ENCODE measurements around the gene SOX15. TPM values are rescaled to one million over a fixed set of nuclear protein-coding genes. Genes with fewer than 3 reads are reported as not detected.
"Not testable (repeated sequence)": the region's sequence is repeated elsewhere in the genome, so short reads cannot be mapped to it uniquely, and the experiment has no call there.

SOX15 gene
- total RNA-seq, 1 donor, result 0.52 TPM

GRCh38 chr17:7615265-7615747 lies 25.4 kb upstream of the SOX15 start:
- H3K4me3 ChIP-seq (ENCODE audit: low read length), result peak overlapping the region; percentile 71
- no peaks in the 10 kb centered on the region for H3K27me3 ChIP-seq (ENCODE audit: insufficient read depth, low read length)
- H3K4me1 ChIP-seq (ENCODE audit: insufficient read depth, low read length), result peaks cover 38% of the 10 kb centered on the region
- H3K9me3 ChIP-seq (ENCODE audit: low read depth, low read length), result no peaks in the 10 kb centered on the region

DNA sequence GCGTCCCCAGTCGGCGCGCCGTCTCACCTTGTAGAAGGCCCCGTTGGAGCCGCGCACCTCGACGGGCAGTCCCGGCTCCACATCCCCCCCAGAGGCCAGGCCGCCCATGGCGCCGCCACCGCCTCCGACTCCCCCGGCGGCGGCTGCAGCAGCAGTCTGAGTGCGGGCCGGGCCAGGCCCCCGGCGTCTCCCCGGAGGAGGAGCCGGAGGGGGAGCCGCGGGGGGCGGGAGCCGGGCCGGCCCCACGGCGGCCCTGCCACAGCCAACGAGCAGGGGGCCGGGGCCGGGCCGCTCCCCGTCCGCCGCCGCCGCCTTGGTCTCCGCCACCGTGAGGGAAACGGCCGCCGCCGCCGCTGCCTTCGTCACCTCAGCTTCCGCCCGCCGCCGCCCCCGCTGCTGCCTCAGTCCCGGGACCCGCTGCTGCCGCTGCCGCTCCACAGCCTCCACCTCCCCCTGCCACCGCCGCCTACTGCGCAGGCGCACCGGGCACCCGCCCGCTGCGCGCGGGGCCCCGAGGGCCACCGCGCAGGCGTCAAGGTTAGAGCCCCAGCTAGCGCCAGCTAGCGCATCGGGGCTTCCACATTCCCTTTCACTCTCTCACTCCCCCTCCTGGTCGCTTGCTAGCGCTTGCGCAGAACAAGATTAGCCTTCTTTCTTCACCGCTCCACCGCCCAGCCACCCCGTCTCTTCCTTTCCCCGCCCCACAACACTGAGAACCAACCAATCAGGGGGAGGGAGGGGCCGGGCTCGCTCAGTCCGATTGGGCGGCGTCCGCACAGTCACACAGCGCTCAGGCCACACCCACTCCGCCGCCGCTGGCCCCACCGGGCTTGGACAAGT lies 24.8 kb upstream of the SOX15 start, which contains the start of gene FXR2:
FXR2 (minus strand) TSS at position 473 of the 840 bp plus-strand sequence; CDS start at position 108, 365 bp downstream.
- no peaks in the 10 kb centered on the region for H3K9me3 ChIP-seq (ENCODE audit: low read depth, low read length)
- H3K27me3 ChIP-seq (ENCODE audit: insufficient read depth, low read length), result no peaks in the 10 kb centered on the region
- H3K4me1 ChIP-seq (ENCODE audit: insufficient read depth, low read length), result peaks cover 38% of the 10 kb centered on the region
- H3K4me3 ChIP-seq (ENCODE audit: low read length), result peak within 1 kb of the TSS; percentile 71

DNA sequence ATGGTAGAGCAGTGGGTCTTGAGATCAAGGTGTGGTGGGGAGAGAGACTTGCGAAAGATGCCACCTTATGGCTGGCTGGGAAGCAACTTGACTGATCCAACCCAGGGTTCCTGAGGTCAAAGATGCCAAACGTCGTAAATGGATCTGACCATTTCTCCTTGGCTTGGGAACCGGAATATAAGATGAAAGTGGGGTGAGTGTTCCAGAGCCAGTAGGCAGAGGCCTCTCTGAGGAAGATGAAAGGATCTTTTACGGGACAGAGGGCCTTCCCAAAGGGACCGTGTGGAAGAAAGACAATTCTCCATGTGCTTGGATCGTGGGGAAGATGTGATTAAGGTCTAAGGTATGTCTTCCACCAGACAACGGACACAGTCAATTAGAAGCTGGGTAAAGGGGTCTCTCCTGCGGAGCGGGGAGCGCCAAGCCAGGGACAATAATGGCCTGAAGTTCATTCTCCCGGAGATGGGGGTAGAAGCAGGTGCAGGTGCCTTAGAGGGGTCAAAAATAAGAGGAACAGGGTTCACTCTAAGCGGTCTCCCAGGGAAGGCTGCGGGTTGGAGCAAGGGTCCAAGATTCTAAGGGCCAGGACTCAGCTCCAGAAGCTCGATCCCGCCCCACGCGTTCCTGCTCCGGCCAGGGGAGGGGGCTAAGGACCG lies 24.0 kb upstream of the SOX15 start:
- H3K9me3 ChIP-seq (ENCODE audit: low read depth, low read length), result no peaks in the 10 kb centered on the region
- peaks cover 38% of the 10 kb centered on the region for H3K4me1 ChIP-seq (ENCODE audit: insufficient read depth, low read length)
- no peaks in the 10 kb centered on the region for H3K27me3 ChIP-seq (ENCODE audit: insufficient read depth, low read length)
- peak overlapping the region; percentile 71 for H3K4me3 ChIP-seq (ENCODE audit: low read length)

GRCh38 chr17:7612294-7612640 lies 22.4 kb upstream of the SOX15 start:
- Histone ChIP-seq H3K9me3 (ENCODE audit: low read depth, low read length) (no peaks in the 10 kb centered on the region), H3K4me3 (ENCODE audit: low read length) (no peak overlapping the region), H3K4me1 (ENCODE audit: insufficient read depth, low read length) (peaks cover 38% of the 10 kb centered on the region), H3K27me3 (ENCODE audit: insufficient read depth, low read length) (no peaks in the 10 kb centered on the region)

- no peaks in the 10 kb centered on the region for H3K9me3 ChIP-seq (ENCODE audit: low read depth, low read length)
- no peak overlapping the region for H3K4me3 ChIP-seq (ENCODE audit: low read length)
- H3K4me1 ChIP-seq (ENCODE audit: insufficient read depth, low read length), result peaks cover 38% of the 10 kb centered on the region
- H3K27me3 ChIP-seq (ENCODE audit: insufficient read depth, low read length), result no peaks in the 10 kb centered on the region
Measured at GRCh38 chr17:7611635-7612293, 21.9 kb upstream of the SOX15 start.

DNA sequence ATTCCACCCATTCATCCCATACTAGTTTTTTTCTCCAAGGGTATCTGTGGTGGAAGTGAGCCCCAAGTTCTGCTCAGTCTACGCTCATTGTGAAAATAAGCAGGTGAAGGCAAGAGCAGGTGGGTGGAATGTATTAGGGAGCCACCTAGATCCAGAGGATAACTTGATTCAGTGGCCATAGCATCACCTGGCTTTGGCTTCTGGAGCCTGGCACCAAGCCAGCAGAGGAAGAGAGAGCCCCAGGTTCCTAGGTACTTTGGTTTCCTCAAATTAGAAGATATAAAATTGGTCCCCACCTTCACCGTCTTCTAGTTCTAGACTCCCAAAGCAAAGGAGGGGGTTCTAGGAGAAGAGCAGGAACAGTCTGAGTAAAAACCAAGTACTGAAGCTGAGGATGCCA lies 20.7 kb upstream of the SOX15 start:
- no peak overlapping the region for H3K4me3 ChIP-seq (ENCODE audit: low read length)
- H3K9me3 ChIP-seq (ENCODE audit: low read depth, low read length), result no peaks in the 10 kb centered on the region
- peaks cover 37% of the 10 kb centered on the region for H3K4me1 ChIP-seq (ENCODE audit: insufficient read depth, low read length)

DNA sequence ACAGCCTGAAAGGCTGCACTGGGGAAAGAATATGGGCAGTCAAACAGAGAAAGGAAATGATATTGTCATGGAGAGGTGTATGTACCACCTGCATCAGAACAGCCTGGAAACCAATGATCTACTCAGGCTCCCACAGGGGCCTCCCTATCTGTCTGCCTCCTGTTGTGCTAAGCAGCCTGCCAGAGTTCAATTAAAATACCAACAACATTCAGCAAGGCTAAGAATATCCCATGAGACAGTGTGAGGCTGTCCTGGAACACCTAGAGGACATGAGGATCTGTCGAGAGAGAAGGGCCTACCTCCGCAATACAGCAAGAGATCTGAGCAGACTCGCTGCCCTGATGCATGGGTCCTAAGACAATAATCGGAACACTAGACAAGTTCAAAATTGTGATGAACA lies 16.4 kb upstream of the SOX15 start:
- H3K27me3 ChIP-seq (ENCODE audit: insufficient read depth, low read length), result no peaks in the 10 kb centered on the region
- H3K4me1 ChIP-seq (ENCODE audit: insufficient read depth, low read length), result peaks cover 3% of the 10 kb centered on the region
- H3K9me3 ChIP-seq (ENCODE audit: low read depth, low read length), result no peaks in the 10 kb centered on the region
- H3K4me3 ChIP-seq (ENCODE audit: low read length), result no peak overlapping the region

More for the DNA sequence above, 20.7 kb upstream of the SOX15 start:
- no peaks in the 10 kb centered on the region for H3K27me3 ChIP-seq (ENCODE audit: insufficient read depth, low read length)

DNA sequence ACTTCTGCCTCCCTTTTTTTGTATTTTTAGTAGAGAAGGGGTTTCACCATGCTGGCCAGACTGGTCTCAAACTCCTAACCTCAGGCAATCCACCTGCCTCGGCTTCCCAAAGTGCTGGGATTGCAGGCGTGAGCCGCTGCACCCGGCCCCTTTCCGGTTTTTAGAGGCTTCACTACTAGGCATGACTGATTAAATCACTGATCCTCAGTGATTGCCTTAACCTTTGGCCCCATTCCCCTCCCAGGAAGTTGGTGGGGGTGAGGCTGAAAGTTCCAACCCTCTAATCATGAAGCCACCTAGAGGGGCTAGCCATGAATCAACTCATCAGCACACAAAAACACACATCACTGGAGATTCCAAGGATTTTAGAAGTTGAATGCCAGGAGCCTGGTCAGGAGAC lies 7.7 kb upstream of the SOX15 start:
- not testable (repeated sequence) for H3K27me3 ChIP-seq (ENCODE audit: insufficient read depth, low read length); H3K9me3 ChIP-seq (ENCODE audit: low read depth, low read length); H3K4me1 ChIP-seq (ENCODE audit: insufficient read depth, low read length); H3K4me3 ChIP-seq (ENCODE audit: low read length)

DNA sequence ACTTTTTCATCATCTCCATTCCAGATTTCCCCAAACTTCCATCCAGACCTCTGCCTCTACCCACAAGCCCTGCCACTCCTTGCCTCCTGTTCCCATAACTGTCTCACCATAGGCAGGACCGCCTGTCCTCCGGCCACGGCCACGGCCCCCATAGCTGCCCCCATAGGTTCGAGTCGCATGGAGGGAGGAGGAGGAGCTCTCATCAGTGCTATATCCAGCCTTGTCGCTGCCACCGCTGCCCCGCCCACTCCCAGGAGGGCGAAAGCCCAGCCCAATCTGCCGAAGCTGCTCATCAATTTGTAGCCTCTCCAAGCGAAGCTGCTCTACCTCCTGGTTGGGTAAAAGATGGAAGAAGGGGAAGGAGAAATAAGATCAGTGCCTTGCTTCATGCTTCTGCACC lies 3.4 kb upstream of the SOX15 start:
- no peaks in the 10 kb centered on the region for H3K27me3 ChIP-seq (ENCODE audit: insufficient read depth, low read length)
- no peak overlapping the region for H3K4me3 ChIP-seq (ENCODE audit: low read length)
- peaks cover 14% of the 10 kb centered on the region for H3K4me1 ChIP-seq (ENCODE audit: insufficient read depth, low read length)
- no peaks in the 10 kb centered on the region for H3K9me3 ChIP-seq (ENCODE audit: low read depth, low read length)

DNA sequence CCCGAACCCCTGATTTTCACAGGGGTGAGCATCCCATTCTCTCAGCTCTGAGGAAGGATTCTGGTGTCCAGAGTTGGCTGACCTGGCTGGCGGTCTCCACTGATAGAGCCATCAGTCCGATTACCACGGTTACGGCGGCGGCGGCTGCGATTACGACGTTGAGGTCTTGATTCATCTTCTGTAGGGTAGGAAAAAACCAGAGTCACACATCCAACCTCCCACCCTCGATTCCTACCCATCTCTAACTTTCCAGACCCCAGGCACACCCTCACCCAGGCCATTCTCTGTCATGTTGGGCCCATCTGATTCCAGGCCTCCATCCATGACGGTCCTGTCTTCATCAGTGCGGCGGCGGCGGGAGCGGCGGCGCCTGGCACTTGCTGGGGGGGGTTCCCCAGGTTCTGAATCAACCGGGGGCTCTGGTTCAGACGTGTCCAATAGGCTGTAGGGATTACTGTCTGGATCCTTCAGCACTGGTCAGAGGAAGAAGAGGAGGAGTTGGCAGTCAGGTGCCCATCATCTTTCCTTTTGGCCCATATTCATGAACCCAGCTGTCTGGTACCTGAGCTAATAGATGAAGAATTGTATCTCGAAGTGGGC lies 2.6 kb upstream of the SOX15 start:
- no peaks in the 10 kb centered on the region for H3K9me3 ChIP-seq (ENCODE audit: low read depth, low read length)
- no peaks in the 10 kb centered on the region for H3K27me3 ChIP-seq (ENCODE audit: insufficient read depth, low read length)
- H3K4me3 ChIP-seq (ENCODE audit: low read length), result no peak overlapping the region
- peaks cover 22% of the 10 kb centered on the region for H3K4me1 ChIP-seq (ENCODE audit: insufficient read depth, low read length)

DNA sequence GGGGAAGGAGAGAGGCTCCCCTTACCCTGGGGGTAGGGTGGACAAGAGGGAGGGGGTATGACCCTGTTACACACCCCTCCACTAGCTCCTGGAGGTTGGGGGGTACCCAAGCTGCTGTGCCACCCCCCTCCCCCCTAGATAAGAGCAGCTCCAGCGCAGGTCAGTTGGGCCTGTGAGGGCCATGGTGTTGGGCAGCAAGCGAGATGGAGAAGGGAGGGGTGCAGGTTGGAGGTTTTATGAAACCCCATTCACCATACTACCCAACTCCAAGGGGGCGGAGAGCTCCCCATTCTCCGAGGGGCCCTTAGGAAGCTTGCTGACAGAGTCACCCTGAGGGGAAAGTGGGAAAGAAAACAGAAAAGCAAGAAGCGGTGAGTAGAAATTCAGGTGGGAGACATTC lies 1.7 kb upstream of the SOX15 start:
- H3K9me3 ChIP-seq (ENCODE audit: low read depth, low read length), result no peaks in the 10 kb centered on the region

GRCh38 chr17:7590743-7591142 lies 849 bp upstream of the SOX15 start:
- Histone ChIP-seq H3K4me1 (ENCODE audit: insufficient read depth, low read length) (peaks cover 31% of the 10 kb centered on the region), H3K9me3 (ENCODE audit: low read depth, low read length) (no peaks in the 10 kb centered on the region), H3K4me3 (ENCODE audit: low read length) (no peak overlapping the region), H3K27me3 (ENCODE audit: insufficient read depth, low read length) (no peaks in the 10 kb centered on the region)

More for the DNA sequence above, 1.7 kb upstream of the SOX15 start:
- peaks cover 30% of the 10 kb centered on the region for H3K4me1 ChIP-seq (ENCODE audit: insufficient read depth, low read length)
- H3K27me3 ChIP-seq (ENCODE audit: insufficient read depth, low read length), result no peaks in the 10 kb centered on the region
- H3K4me3 ChIP-seq (ENCODE audit: low read length), result no peak overlapping the region

GRCh38 chr17:7589204-7589868 lies 558 bp downstream of the SOX15 start:
- Histone ChIP-seq H3K9me3 (ENCODE audit: low read depth, low read length) (no peaks in the 10 kb centered on the region), H3K4me3 (ENCODE audit: low read length) (no peak overlapping the region)

DNA sequence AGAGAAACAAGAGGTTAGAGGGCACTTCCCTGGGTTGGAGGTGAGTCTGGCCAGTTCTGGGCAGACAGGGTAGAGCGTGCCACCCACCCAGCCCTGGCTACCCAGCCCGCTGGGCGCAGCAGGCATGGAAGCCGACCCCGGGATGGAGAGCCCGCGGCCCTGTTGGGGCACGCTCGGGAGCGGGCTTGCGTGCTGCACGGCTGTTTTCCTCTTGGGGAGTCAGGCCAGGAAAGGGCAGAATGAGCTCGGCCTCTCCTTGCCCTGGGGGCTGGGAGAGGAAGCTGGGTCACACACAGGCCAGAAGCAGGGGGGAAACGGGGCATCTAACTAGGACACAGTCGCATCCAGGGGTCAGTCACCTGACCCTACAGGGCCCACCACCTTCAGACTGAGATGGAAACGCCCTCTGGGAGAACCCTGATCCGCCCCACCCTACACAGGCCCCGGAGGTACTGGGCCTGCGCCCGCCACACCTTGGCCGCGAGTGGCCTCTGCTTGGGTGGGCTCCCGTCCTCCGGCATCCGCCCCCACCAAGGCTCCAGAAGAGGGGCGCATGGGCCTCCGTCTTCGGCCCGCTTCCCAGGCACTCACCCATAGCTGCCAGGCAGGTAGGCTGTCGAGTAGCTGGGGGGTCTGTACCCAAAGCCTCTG lies 1.2 kb downstream of the SOX15 start:
- Histone ChIP-seq H3K27me3 (ENCODE audit: insufficient read depth, low read length) (no peaks in the 10 kb centered on the region), H3K4me3 (ENCODE audit: low read length) (no peak overlapping the region), H3K4me1 (ENCODE audit: insufficient read depth, low read length) (peaks cover 48% of the 10 kb centered on the region)

More at GRCh38 chr17:7589204-7589868, 558 bp downstream of the SOX15 start:
- H3K27me3 ChIP-seq (ENCODE audit: insufficient read depth, low read length), result no peaks in the 10 kb centered on the region
- H3K4me1 ChIP-seq (ENCODE audit: insufficient read depth, low read length), result peaks cover 46% of the 10 kb centered on the region

More for the DNA sequence above, 1.2 kb downstream of the SOX15 start:
- H3K9me3 ChIP-seq (ENCODE audit: low read depth, low read length), result no peaks in the 10 kb centered on the region
